ENCODE data around the gene GNAS.

Gene GNAS

DNA sequence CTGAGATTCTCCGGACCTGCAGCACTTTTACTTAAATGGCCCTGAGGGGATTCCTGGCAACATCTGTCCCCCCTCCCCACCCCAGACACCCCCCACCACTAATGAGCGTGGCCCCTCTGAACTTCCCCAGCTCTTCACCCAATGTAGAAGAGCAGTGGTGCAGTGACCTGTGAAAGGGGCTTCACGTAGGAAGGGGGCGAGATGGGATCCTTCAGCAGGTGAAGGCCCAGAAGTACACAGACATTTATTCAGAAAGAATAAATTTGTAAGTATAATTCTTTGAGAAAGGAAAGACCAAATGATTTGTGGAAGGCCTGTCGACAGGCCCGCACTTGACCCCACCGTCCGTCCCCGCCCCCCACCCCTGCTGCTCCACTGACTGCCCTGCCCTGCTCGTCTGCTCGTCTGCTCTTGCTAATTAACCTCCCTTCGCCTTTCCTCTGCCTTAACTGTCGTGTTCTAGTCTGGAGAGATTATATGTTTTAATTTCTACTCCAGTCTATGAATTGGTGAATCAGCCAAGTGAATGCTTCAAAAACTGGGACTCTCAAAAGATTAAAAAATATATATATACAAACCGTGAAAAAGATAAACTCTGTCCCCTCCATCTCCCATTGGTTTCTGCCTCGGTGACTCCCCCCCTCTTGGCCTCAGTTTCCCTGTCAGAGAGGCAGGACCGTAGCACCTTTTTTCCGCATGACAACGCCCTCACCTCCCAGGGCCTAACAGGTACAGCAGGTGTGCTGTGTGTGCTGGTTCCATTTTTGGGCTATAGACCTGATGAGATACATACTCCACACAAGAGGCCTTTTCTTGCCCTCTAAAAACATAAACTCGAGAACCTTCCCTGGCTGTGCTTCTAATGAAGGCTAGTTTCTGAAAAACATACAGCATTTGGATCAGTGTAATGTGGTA is 49.2 kb downstream of the GNAS start:
- H3K27ac ChIP-seq: no peak overlapping the region
- TF ChIP-seq, protein P1, sequence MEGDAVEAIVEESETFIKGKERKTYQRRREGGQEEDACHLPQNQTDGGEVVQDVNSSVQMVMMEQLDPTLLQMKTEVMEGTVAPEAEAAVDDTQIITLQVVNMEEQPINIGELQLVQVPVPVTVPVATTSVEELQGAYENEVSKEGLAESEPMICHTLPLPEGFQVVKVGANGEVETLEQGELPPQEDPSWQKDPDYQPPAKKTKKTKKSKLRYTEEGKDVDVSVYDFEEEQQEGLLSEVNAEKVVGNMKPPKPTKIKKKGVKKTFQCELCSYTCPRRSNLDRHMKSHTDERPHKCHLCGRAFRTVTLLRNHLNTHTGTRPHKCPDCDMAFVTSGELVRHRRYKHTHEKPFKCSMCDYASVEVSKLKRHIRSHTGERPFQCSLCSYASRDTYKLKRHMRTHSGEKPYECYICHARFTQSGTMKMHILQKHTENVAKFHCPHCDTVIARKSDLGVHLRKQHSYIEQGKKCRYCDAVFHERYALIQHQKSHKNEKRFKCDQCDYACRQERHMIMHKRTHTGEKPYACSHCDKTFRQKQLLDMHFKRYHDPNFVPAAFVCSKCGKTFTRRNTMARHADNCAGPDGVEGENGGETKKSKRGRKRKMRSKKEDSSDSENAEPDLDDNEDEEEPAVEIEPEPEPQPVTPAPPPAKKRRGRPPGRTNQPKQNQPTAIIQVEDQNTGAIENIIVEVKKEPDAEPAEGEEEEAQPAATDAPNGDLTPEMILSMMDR (conservative IDR thresholded peaks at IDR 0.05): no peak

DNA sequence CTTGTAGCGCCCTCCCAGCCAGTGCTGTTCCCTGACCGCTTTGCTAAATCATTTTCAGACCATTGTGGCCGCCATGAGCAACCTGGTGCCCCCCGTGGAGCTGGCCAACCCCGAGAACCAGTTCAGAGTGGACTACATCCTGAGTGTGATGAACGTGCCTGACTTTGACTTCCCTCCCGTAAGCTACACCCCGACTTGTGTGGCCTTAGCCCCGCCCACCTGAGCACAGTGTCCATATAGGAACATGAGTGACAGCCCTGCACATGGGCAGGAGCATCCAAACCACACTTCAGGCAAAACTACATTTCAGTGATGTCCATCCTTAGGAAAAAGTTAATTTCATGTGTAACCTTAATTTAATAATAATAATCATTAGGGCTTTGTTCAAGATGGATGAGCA is 51.1 kb downstream of the GNAS start:
- H3K27ac ChIP-seq: no peak overlapping the region
- TF ChIP-seq, protein P1 (conservative IDR thresholded peaks at IDR 0.05): no peak

DNA sequence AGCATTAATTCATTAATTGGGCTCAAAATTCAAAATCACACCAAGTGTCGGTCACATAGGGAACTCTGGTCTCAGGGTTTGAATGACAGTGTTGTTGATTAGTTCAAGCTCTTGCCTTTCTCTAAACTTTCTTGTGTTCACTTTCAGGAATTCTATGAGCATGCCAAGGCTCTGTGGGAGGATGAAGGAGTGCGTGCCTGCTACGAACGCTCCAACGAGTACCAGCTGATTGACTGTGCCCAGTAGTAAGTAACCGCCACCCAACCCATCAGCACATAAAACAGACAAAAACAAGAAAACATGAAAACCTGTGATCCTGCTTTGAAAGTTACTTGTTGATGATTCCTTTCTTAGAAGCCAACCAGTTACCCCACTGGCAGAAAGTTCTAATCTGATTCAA is 52.7 kb downstream of the GNAS start:
- TF ChIP-seq, protein P1 (conservative IDR thresholded peaks at IDR 0.05): no peak
- H3K27ac ChIP-seq: no peak overlapping the region

DNA sequence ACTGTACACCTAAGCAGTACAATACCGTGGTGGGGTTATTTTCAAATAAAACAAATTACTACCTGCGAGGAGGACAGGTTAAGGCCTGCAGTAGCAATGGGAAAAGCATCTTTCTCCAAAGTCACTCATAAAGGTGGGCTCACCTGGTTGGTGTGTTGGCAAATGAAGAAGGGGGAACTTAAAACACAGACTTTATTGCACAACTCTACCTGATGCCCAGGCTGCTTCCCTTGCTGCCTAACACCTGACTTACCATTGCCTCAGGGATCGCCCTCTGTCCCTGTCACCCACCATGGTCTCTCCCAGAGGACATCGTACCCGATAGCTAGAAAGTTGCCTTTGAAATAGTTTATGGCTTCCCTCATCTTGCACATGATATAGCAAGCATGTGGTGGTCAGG is 53.6 kb downstream of the GNAS start:
- H3K27ac ChIP-seq: peak overlapping the region; percentile 61
- TF ChIP-seq, protein P1 (conservative IDR thresholded peaks at IDR 0.05): no peak

DNA sequence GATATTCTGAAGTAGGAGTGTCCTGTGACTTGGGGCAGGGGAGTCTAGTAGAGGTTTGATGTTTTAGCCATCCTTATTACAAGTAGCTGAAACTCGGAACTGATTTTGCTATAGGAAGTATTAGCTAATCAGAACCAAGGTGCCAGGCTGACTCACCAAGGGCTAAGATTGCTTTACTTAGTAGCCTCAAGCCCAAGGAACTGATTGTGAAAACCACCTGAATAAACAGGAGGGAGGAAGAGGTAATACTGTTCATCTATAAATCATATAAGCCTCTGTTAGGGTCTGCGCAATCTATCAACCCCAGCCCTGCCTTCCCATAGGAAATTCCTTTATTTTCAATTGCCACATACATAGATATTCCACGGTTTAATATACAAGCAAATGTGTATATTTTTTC is 54.4 kb downstream of the GNAS start:
- H3K27ac ChIP-seq: peak overlapping the region; percentile 61
- TF ChIP-seq, protein P1 (conservative IDR thresholded peaks at IDR 0.05): no peak

DNA sequence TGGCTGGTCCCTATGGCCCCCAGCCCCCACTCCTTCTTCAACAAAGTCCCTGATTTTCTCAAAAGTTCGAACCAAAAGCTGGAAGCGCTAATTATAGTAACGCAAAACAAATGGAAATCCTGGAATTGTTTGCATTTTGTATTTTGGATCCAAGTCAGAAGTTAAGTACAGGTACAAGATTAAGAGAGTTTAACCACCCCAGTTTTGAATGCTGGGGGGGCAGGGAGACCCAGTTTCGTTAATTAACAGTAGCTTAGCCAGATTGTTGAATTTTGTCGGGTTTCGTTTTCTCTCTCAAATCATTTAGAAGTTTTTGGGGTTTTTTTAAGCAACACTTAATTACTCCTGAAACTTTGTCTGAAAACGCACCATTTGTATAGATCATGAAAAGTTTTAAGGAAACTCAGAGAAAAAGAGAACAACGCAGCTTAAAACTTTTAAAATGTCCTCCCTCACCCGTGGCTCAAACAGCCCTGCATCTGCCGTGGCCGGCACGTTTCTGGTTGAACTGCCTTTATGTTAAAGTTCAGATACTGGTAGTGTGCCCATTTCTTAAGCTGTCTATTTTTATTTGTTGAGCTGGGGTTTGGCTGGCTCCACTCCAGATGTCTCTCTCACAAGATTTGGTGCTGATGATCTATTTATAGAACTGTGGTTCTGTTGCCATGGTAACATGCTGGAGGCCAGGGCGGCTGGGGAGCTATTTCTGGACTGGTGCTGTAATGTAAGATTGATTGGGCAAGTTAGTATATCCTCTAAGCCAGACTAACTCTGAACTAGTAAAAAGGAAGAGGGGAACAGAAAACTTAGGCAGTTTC is 55.0 kb downstream of the GNAS start:
- peak overlapping the region; percentile 61 for H3K27ac ChIP-seq
- TF ChIP-seq, protein P1 (conservative IDR thresholded peaks at IDR 0.05): no peak

DNA sequence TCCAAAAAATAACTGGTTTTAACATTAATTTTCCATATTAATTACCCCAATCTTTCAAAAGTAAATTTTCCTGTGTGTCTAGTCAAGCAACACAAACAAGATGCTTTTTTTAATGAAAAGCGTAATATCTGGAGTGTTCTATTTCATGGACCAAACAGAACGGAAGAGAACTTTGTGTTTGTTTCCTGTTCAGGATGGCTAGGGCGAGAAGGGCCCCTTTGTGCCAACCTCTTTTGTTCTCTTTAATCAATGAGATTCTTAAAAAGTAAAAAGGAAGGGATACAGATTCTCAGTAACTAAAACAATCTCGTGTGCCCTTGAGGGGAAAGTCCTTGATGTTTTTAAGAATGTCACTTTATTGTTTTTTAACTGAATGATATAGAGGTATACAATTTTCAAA is 55.7 kb downstream of the GNAS start:
- TF ChIP-seq, protein P1 (conservative IDR thresholded peaks at IDR 0.05): no peak
- peak overlapping the region; percentile 61 for H3K27ac ChIP-seq
